NCI-H1436 treated with DMSO at 0.1 percent for 48 hours (cell line): ENCODE data around the gene SYNE2.
"Not testable (repeated sequence)": the region's sequence is repeated elsewhere in the genome, so short reads cannot be mapped to it uniquely, and the experiment has no call there.

Experiments used
- DNase-seq: peaks from one replicate; lab custom pipeline; 2025; lab: John Stamatoyannopoulos, UW

The SYNE2 gene

DNA sequence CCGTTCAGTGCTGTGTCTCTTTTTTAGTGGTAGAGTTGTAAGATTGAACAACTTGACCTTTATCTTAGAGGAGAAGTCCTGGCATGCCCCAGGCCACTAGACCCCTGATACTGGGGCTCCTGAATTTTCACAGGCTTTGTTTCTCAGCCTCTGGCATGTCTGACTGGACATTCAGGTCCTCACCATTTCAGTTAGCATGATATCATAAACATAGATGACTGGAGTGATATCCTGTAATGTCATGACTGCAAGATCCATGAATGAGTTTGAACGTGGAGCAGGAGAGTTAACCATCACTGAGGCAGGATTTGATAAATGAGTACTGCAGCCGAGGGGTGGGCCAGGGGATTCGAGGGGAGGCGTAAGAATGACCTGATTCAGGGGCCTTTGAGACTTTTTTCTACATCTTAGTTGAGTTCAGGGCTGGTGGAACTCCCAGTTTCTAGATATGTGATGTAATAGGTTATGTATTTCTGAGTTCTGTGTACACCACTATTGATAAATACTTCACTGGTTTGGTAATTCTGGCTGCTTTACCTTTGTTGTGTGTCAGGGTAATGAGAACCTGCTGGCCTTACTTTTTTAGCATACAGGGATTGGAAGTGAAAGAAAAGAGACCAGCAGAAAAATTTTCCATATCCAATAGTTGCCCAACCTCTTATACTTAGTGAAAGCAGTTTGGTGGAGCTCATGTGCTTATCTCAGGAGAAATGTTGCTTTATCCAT lies 217.0 kb downstream of the SYNE2 start:
- DNase-seq: no peak

DNA sequence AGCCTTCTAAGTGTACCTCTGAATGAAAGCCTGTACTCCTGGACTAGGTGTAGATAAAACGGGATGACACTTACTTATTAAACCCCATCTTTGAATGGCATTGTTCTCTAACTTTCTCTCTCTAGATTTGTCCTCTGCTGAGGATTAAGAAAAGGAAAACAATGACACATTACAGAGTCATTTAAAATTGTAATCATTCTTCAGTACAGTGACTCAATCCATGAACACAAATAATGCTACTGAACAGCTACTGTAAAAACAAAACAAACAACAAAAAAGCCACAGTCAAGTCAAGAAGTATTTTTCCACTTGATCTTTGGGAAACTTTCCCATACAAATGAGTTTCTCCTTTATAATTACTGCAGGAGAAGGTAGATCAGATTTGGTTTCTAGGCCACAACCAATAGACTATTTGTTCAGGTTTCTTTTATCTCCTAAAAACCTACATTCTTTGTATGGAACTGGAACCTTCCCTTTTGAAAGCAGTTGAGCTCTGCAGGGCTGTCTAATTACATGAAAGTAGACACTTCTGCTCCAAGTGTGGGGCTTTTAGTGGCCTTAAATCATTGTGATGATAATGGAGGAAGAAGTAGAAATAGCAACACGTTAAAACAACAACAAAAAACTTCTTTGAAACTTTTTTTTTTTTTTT lies 222.3 kb downstream of the SYNE2 start:
- no peak for DNase-seq

DNA sequence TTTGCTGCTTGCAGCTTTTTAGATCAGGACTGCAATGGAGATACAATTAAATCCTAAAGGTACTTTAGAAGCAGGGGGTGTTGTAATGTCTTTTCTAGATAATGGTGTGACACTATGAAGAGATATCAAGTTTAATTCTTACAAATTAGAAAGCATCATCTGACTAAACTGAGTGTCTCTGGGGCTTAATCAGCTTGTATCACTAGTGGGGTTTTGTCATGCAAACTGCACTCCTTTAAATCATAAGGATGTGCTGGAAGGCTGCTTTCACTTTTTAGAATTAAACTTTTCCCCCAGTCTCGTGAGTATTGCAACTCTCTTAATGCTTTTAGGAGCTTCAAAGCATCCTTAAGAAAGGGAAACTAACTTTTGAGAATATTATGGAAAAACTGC lies 222.8 kb downstream of the SYNE2 start:
- DNase-seq: no peak

DNA sequence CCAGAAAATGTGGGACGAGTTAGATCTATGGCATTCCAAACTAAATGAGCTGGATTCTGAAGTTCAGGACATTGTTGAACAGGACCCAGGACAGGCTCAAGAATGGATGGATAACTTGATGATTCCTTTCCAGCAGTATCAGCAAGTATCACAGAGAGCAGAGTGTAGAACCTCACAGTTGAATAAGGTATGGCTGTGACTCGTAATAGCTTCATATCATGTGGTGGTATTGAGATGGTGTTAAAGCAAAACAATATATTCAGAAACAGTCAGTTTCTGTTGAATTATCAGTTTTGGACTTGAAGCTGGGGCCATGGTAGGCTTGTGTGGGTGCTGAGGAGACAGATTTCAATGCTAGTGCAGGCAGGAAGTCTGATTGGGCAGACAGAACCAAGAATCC lies 227.6 kb downstream of the SYNE2 start:
- no peak for DNase-seq

DNA sequence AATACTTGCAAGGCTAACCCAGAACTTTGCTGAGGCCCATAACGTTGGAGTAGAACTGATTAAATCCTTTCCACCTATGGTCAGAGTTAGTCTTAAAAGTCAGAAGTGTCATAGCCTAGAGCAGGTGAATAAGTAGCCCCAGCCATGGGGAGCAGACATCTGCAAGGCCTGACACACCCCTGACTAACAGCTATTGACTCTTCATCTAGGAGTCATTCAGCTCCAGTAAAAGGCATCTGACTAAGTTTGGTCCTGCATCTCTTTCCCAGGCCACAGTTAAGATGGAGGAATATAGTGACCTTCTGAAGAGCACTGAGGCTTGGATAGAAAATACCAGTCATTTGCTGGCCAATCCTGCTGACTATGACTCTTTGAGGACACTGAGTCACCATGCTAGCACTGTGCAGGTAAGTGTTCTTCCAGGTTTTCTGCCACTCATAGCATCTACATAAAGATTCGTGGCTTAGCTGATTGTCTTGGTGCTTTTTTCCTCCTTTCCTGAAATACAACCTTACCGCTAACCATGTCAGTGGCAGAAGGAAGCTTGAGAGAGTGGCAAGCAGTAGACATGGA lies 228.5 kb downstream of the SYNE2 start:
- no peak for DNase-seq

DNA sequence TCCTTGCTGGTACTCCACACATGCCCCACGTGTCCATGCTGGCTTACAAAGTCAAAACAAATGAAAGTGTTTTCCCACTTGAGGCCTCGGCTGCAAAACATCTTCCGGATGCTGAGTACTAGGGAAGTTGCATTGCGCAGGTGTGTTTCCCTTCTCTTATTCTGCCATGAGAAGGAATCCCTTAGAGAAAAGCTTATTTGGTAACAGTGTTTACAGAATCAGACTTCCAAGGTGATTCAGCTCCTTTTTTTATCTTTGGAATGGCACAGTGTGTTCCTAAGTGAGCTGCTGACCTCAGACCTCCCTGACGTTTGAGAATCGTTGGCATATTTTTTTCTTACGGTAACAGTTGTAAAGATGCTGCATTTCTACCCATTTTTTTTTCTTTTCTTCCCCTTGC lies 230.0 kb downstream of the SYNE2 start:
- no peak for DNase-seq

DNA sequence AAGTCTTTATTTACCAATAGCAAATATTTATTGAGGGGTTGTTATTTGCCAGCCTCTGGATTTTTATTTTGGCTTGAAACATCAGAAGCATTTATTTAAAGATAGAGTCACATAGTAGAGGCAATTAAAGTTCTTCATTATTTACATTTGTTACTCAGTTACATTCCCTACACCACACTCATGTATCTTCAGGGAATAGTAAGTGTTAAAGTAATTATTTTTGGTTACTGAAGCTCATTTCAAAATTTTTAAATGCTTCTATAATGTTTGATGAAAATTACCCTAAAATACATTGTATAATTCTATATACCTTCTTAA lies 235.8 kb downstream of the SYNE2 start:
- no peak for DNase-seq

DNA sequence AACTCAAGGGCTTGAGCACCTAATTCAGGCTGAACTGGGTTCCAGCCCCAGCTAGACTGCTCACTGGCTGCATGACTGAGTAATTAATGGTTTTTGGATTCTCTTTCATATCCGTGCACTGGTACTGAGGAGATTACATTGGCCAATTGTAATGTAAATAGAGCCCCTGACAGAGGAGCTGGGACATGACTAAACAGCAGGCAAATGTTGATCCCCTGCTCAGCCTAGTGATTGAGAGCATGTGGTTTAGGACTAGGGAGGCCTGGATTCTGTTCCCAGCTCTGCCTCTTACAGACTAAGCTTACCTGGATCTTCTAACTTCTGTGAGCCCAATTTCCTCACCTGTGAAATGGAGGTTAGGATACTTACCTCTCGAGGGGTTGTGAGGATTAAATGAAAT lies 237.1 kb downstream of the SYNE2 start:
- no peak for DNase-seq

DNA sequence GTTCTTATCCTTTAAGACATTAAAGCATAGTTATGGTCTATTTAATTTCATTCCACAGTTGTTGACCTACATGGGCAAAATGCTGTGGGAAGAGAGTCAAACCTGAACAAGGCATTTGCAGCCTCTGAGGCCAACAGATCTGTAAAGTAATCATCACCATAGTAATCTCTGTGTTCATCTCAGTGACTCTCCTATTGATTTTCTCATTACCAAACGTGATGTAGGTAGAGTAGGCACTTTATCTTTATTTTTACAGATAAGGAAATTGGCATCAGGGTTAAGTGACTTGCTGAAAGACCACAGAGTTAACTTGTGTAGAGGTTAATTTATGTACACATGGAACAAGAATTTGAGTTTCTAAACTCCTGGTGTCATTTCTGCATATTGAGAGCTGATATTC lies 238.4 kb downstream of the SYNE2 start:
- DNase-seq: no peak

DNA sequence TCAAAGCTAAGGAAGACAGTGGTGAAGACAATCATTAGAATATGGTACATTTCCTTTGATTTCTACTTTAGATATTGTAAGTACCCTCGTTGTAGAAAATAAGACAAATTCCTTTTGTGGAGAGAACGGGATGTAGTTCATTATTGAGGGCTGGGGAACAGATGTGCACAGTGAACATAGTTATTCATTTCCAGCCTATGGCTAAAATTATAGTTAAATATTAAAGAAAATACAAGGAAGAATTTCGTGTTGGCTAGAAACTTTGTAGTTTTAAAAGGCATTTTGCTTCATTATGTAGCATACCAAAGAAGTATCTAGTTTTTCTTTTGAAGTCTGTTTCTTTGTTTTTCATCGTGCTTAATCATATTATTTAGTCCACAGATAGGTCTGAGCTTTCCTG lies 239.5 kb downstream of the SYNE2 start:
- DNase-seq: no peak

DNA sequence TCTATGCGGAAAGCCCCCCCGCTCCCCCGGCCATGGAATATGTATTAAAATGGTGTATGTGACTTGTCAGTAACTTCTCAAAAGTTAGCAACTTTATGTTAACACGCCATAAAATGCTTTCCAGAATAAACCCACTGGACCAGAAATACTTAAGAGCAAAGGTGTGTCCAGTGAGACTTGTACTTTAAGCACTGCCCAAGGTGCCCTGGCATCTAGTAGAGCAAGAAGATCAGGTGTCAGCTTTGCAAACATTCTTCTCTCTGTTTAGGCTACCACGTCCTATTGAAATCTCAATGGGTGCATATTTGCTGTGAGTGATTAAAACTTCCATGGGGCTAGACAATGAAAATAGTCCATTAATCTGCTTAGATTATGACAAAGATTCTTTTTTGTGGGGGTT lies 240.1 kb downstream of the SYNE2 start:
- DNase-seq: no peak

DNA sequence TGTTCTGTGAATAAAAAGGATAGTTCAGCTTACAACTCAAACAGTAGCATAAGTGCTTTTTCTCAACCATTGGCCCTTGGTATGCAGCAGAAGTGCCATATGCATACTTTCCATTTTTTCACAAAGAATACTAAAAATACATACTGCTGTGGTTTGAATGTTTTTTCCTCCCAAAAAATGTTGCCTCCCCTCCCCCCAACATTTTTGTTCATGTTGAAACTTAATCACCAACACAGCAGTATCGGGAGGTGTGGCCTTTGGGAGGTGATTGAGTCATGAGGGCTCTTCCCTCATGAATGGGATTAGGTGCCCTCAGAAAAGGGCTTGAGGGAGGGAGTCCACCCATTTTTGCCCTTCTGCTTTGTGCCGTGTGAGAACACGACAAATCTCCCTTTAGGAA lies 242.8 kb downstream of the SYNE2 start:
- no peak for DNase-seq

DNA sequence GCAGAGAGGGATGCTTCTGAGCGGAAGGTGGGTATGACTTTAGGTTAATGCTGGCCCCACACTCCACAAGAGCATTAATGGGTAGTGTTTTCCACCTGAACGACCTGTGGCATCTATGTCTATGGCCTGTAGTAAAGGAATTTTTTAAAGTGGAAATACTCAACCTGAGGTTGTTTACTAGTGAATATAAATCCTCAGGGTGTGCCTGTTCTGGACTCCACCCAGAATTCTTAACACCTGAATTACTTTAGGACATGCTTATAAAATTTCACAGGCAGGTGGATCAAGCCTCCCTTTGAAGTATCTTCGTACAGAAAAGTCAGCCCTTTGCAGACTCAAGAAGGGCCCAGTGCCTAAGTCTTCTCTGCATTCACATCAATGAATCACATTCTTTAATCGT lies 245.3 kb downstream of the SYNE2 start:
- DNase-seq: no peak

DNA sequence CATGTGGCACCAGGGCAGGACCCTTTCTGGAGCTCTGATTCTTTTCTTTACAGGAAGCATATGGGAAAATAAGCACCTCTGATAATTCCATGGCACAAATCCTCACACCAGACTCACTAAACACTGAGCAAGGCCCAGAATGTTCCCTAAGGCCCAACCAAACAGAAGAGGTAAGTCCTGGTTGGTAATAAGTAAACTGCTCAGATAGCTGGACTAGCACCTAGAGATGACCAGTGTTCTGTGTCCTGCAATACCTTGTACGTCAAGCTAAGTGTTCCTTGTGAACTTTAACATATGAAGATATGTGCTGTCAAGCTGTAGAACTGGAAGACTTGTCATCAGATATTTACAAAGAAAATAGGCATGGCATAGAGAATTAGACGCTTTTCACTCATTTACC lies 254.6 kb downstream of the SYNE2 start:
- DNase-seq: no peak

DNA sequence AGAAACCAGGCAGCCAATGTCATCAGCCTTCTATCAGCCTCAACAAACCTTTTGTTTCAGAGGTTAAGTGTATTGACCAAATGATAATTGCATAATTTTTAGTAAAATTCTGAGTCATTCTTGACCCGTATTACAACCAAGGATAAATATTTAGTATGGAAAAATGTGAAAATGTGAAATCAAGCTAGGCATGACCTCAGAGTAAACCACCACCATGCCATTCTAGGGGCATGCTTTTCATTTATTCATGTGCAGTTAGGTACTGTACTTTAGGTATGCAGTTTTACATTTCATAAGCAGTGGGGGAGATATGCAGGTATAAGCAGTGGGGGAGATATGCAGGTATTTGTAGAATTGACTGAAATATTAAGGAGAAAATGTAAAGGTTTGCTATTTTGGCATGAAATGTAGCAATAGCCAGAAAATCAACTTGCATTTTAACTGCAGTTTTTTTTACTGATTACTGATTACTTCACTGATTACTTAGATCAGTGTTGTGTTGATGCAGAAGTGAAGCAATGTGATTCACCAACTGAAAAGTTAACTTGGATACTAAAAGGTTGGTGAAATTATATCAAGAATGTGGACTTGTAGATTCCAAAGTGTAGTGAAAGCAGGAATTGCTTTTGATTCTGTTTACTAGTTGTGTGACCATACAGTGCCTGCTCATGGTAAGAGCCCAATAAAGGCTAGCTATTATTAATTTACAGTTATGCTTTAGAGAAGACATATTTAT lies 257.2 kb downstream of the SYNE2 start:
- DNase-seq: no peak

DNA sequence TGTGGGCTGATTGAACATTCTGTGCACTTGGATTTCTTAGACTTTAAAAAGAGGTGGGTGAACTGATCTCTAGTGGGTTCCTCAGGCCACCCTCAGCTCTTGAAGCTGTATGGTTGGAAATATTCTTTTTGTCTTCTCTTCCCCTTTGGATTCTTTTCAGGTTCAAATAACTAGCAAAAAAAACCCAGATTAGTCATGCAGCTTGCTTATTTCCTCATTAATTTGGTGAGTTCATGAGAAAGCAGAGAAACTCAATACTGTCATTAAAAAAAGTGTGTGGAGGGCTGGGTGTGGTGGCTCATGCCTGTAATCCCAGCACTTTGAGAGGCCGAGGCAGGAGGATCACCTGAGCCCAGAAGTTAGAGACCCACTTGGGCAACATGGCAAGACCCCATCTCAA lies 258.0 kb downstream of the SYNE2 start:
- no peak for DNase-seq

DNA sequence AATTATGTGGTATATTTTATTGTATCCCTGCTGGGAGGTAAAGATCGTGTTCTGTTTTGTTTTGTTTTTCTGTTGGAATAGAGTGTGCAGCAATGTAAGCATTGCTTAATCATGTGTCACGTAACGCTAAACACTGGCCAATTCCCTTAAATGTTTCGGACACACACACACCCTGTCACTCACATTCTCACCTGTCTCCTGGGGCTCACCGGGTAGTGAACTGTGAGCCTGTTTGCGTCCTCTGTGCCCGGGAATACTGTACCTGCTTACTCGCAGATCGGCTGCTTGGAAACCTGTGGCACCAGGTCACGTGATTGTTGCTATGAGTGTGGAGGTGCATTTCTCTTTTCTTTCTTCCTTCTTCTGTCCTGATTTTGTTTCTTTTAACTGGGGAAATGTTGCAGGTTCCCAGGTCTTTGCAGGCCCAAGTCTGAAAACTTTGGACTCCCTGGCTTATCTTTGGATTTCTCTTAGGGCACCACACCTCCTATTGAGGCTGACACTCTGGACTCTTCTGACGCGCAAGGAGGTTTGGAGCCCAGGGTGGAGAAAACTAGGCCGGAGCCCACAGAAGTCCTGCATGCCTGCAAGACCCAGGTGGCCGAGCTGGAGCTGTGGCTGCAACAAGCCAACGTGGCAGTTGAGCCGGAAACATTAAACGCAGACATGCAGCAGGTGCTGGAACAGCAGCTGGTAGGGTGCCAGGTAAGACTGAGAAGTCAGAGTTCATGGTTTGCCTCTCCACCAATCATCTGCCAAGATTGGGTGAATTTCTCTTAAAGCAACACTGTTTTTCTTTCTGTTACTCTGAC lies 260.3 kb downstream of the SYNE2 start:
- peak; percentile 18 for DNase-seq

DNA sequence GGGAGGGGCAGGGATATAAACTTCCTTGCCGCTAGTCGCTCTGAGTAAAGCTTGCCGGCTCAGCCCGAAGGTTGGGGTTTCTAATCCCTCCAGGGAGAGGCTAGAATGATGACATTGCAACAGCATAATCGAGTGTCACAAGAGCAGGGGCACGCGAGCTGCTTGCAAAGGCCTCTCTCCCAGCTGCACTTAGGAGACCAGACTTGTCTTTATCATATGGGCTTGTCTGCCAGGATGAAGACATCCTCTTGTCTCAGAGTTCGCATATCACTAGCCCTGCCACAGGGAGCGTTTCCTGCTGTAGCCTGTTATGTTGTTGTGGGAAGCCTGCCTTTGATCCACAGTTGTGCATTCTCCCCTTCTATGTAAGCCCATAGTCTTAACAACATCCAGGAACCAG lies 261.4 kb downstream of the SYNE2 start:
- DNase-seq: no peak

DNA sequence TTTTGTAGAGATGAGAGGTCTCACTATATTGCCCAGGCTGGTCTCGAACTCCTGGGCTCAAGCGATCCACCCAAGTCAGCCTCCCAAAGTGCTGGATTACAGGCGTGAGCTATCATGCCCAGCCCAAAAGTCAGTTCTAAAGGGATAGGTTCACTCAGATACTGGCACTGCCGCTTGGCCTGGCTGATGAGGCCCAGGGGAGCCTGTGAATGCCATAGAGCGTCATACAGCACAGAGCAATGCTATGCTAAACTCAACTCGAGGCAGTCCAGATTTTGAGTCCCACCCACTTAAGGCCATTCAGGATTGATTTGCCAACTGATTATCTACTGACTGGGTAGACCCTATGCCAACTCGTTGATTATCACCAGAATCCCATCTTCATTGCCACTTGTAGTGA lies 262.0 kb downstream of the SYNE2 start:
- DNase-seq: no peak

DNA sequence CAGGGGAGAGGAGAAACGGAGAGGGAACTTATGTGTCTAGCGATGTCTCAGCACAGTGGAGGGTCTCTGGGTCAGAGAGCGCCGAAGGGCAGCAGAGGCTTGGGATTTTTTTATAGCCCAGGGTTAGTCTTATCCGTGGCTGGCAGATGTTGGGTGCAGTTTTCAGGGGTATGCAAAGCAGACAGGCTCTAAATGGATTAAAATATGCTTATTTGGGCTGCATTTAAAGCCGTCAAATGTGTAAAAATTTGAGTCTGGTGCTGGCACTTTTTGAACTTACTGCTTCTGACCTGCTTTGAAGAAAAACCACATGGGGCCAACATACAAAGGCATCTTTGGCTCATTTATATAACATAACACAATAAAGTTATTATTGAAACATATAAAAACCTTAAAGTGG lies 262.6 kb downstream of the SYNE2 start:
- DNase-seq: no peak

DNA sequence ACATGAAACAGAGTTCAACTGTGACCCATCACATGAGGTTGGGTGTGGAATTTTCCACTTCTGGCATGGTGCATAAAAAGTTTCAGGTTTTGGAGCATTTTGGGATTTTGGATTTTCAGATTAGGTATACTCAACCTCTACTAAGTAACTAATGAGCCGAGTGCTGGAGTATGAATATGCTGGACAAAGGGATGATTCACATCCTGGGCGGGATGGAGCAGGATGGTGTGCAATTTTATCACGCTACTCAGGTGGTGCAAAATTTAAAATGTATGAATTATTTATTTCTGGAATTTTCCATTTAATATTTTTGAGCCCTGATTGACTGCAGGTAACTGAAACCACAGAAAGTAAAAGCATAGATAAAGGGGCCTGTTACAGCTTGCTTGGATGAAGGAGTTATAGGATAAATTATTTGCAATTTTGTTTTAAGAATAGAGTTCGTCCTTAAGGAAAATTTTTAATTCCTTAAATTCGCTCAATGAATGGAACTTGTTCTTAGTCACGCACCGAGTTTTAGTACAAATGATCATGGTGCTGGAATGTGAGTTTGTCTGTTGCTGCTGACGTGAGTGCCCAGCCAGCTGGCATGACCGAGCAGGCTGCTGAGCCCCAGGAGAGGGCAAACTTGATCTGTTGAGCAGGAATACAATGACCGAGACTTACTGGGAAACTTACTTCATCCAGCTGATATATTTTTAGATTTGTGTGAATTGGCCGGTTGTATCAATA lies 265.0 kb downstream of the SYNE2 start:
- DNase-seq: no peak

DNA sequence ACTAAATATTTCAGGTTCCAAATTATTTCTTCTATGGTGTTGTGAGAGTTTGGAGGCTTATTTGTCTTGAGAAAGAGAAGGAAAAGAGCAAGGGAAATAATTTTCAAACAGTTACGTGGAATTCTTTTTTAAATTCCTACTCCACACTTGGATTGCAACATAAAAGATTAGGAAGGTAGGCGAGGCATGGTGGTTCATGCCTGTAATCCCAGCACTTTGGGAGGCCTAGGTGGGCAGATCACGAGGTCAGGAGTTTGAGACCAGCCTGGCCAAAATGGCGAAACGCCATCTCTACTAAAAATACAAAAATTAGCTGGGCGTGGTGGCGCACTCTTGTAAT lies 265.6 kb downstream of the SYNE2 start:
- not testable (repeated sequence) for DNase-seq
